Transverse colon (tissue), 4 donors: ENCODE data around the gene SLC44A4.

Experiments used
- CTCF ChIP-seq, 5 experiments: fragments of 200-600 bp in 3 of 5; fragments of 450-650 bp in 2 of 5; sonication (generic) in 3 of 5; IDR thresholded peaks; 1 replicate in 2 of 5; 2 replicates in 3 of 5; pipeline ENCODE4 v1.5.1; 2016 to 2017; ENCODE audit warnings: antibody characterized with exemption in 5 of 5, inconsistent platforms in 3 of 5, mild to moderate bottlenecking in 2 of 5, moderate library complexity in 1 of 5
- POLR2A ChIP-seq: fragments of 450-650 bp; IDR thresholded peaks from one replicate; pipeline ENCODE4 v1.6.1; 2016; ENCODE audit warnings: antibody characterized with exemption, mild to moderate bottlenecking, moderate library complexity
- POLR2AphosphoS5 ChIP-seq, 3 donors: sonication (generic); formaldehyde crosslinking; IDR thresholded peaks; one replicate each; pipeline ENCODE4 v1.6.1; 2016; ENCODE audit warnings: antibody characterized with exemption in 3 of 3

GRCh38 chr6:31928672-31928939, 49.8 kb upstream of the SLC44A4 start:
- TF ChIP-seq POLR2A (no peak), POLR2AphosphoS5 (IDR thresholded peaks at IDR 0.05) (no peak), CTCF (IDR thresholded peaks at IDR 0.05) (no peak)
